CD8-positive, alpha-beta memory T cell (primary cell): ENCODE data around the gene TRPM4. TPM values are rescaled to one million over a fixed set of nuclear protein-coding genes. Genes with fewer than 3 reads are reported as not detected.

ENCODE experiments used
- CTCF ChIA-PET: fragments of 350-600 bp; sonication (Branson Sonifier 250); formaldehyde crosslinking; loops from one replicate; lab custom pipeline; 2021; ENCODE audit warnings: antibody characterized with exemption; lab: Charles Lee
- POLR2A ChIA-PET: fragments of 350-600 bp; sonication (Branson Sonifier 250); formaldehyde crosslinking; loops from one replicate; lab custom pipeline; 2021; ENCODE audit warnings: antibody characterized with exemption; lab: Charles Lee
- DNase-seq, 5 donors: peaks; one replicate each; pipeline versions ENCODE4 v3.0.0 to v3.0.0-alpha.2; 2020 to 2022; ENCODE audit warnings: mixed read lengths in 1 of 5
- H3K27ac ChIP-seq: one replicate; pipeline ENCODE4 v1.7.0; 2013; ENCODE audit warnings: low read depth, mild to moderate bottlenecking, low read length, moderate library complexity
- H3K27me3 ChIP-seq: 2 replicates; pipeline ENCODE4 v1.7.0; 2013; ENCODE audit warnings: low read length, mild to moderate bottlenecking; ENCODE audit not compliant: insufficient read depth, poor library complexity, severe bottlenecking
- H3K36me3 ChIP-seq: 2 replicates; pipeline ENCODE4 v1.7.0; 2013; ENCODE audit warnings: mild to moderate bottlenecking, low read length, moderate library complexity; ENCODE audit not compliant: insufficient read depth
- H3K4me1 ChIP-seq: 2 replicates; pipeline ENCODE4 v1.7.0; 2013; ENCODE audit warnings: mild to moderate bottlenecking, low read length, moderate library complexity; ENCODE audit not compliant: insufficient read depth
- H3K4me3 ChIP-seq: 2 replicates; pipeline ENCODE4 v1.7.0; 2013; ENCODE audit warnings: mild to moderate bottlenecking, low read length
- H3K9me3 ChIP-seq: 2 replicates; pipeline ENCODE4 v1.7.0; 2013; ENCODE audit warnings: mild to moderate bottlenecking, low read length
- H3K27ac Mint-ChIP-seq, 8 donors: one replicate each; pipeline ENCODE4 v1.8.0; 2020 to 2021; ENCODE audit warnings: mixed read lengths in 8 of 8, mild to moderate bottlenecking in 6 of 8, inconsistent platforms in 3 of 8, moderate library complexity in 3 of 8
- H3K27me3 Mint-ChIP-seq, 2 donors: one replicate each; pipeline ENCODE4 v1.8.0; 2020 to 2021; ENCODE audit warnings: mixed read lengths in 2 of 2, mild to moderate bottlenecking in 1 of 2, moderate library complexity in 1 of 2
- H3K36me3 Mint-ChIP-seq, 3 donors: one replicate each; pipeline ENCODE4 v1.8.0; 2020 to 2021; ENCODE audit warnings: mixed read lengths in 3 of 3, inconsistent platforms in 1 of 3, mild to moderate bottlenecking in 1 of 3
- H3K4me1 Mint-ChIP-seq, 3 donors: one replicate each; pipeline ENCODE4 v1.8.0; 2020 to 2021; ENCODE audit warnings: mixed read lengths in 3 of 3, inconsistent platforms in 1 of 3, mild to moderate bottlenecking in 1 of 3
- H3K4me3 Mint-ChIP-seq, 7 donors: one replicate each; pipeline ENCODE4 v1.8.0; 2020 to 2021; ENCODE audit warnings: mixed read lengths in 7 of 7, mild to moderate bottlenecking in 6 of 7, moderate library complexity in 4 of 7, inconsistent platforms in 2 of 7
- H3K9me3 Mint-ChIP-seq, 5 donors: one replicate each; pipeline ENCODE4 v1.8.0; 2020 to 2022; ENCODE audit warnings: mixed read lengths in 5 of 5, mild to moderate bottlenecking in 3 of 5, moderate library complexity in 2 of 5, inconsistent platforms in 1 of 5
- polyA plus RNA-seq: library from polyadenylated mRNA; unstranded; fragments of 300-500 nt; fragmentation: Illumina TruSeq; gene quantifications from one replicate; pipeline ENCODE4 v1.2.3, GENCODE V29; 2021
- total RNA-seq, 2 experiments: library from RNA; stranded (reverse); gene quantifications; one replicate each; pipeline ENCODE4 v1.2.3, GENCODE V29; 2021

TRPM4 gene
- total and polyA plus RNA-seq, 3 experiments from 2014 or later, result not detected

DNA sequence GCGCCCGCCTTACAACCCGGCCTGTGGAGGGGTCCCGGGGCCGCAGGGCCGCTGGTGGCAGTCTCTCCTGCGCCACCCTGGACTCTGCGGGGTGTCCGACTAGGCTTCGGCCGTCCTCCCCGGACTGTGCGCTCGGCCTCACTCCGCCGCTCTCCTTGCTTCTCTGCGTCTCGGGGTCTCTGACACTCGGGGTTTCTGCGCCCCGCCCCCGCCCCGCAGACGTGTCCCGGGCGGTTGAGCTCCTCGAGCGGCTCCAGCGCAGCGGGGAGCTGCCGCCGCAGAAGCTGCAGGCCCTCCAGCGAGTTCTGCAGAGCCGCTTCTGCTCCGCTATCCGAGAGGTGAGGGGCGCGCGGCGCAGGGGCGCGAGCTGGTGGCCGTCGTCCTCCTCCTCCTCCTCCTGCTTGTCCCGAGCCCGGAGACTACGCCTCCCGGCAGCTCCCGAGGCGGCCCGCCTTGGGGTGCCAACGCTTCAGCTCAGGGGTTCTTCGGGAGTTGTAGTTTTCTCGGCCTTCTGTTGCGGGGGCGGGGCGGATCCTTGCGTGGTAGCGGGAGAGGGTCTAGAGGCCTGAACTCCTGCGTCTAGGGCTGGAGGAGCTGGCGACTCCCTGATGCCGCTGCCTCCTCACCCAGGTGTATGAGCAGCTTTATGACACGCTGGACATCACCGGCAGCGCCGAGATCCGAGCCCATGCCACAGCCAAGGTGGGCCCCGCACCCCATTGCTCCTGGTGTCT, 42.8 kb upstream of the TRPM4 start:
- Mint-ChIP-seq H3K4me3 (peak overlapping the region; percentile 78 to 88 (median 86)), H3K36me3 (peaks cover 0 to 3% (median 0%) of the 10 kb centered on the region in 3 donors), H3K9me3 (no peaks in the 10 kb centered on the region), H3K27ac (peak overlapping the region in 5 of 8 donors; percentile 47 to 87 (median 77)), H3K4me1 (peaks cover 34 to 48% (median 41%) of the 10 kb centered on the region in 3 donors), H3K27me3 (no peaks in the 10 kb centered on the region)
- no peaks in the 10 kb centered on the region for H3K36me3 ChIP-seq
- no peaks in the 10 kb centered on the region for H3K27me3 ChIP-seq
- peaks cover 18% of the 10 kb centered on the region for H3K4me1 ChIP-seq
- H3K9me3 ChIP-seq, result no peaks in the 10 kb centered on the region
- DNase-seq, result peak in 4 of 5 donors; percentile 14 to 60 (median 37)
- POLR2A ChIA-PET, result interaction anchor here (0.7 to 2.4 kb wide), 3 partner anchors 9 to 17 kb away, joined by 3 to 15 read pairs (median 3); no protein-coding TSS in a partner anchor
- peak overlapping the region; percentile 47 for H3K4me3 ChIP-seq
- H3K27ac ChIP-seq, result peak overlapping the region; percentile 47
- CTCF ChIA-PET, result interaction anchor here (1.0 to 3.5 kb wide), 12 partner anchors 9 to 143 kb away, joined by 3 to 19 read pairs (median 7); partner anchors contain the start of genes GYS1 and RUVBL2

DNA sequence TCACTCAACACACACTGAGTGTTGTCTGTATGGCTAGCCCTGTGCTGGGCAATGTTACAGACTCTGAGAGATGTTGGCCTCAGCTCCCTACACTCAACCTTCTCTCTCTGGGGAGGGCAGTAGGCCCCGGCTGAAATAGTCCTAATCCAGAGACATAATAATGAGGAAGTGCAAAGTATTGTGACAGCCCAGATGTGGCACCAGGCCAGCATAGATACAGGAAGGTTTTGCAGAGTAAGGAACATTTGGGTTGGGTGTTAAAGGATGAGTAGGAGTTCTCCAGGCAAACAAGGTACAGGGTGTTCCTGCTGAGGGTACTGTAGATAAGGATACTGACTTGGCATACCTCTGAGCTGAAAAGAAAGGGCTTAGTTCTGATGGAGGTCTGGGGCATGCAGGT, 41.0 kb upstream of the TRPM4 start:
- Histone ChIP-seq H3K4me1 (peaks cover 18% of the 10 kb centered on the region), H3K36me3 (no peaks in the 10 kb centered on the region), H3K27me3 (no peaks in the 10 kb centered on the region), H3K27ac (no peak overlapping the region), H3K4me3 (no peak overlapping the region), H3K9me3 (no peaks in the 10 kb centered on the region)
- no peaks in the 10 kb centered on the region for H3K27me3 Mint-ChIP-seq
- peaks cover 0 to 3% (median 0%) of the 10 kb centered on the region in 3 donors for H3K36me3 Mint-ChIP-seq
- POLR2A ChIA-PET, result interaction anchor here (0.8 kb wide), 1 partner anchor 12 kb away, joined by 3 read pairs; no protein-coding TSS in a partner anchor
- CTCF ChIA-PET, result interaction anchor here (1.2 kb wide), 1 partner anchor 19 kb away, joined by 6 read pairs; no protein-coding TSS in a partner anchor
- H3K27ac Mint-ChIP-seq, result peak overlapping the region in 6 of 8 donors; percentile 28 to 87 (median 47)
- H3K4me1 Mint-ChIP-seq, result peaks cover 41 to 57% (median 49%) of the 10 kb centered on the region in 3 donors
- no peak for DNase-seq
- peak overlapping the region; percentile 46 to 89 (median 73) for H3K4me3 Mint-ChIP-seq
- no peaks in the 10 kb centered on the region for H3K9me3 Mint-ChIP-seq

DNA sequence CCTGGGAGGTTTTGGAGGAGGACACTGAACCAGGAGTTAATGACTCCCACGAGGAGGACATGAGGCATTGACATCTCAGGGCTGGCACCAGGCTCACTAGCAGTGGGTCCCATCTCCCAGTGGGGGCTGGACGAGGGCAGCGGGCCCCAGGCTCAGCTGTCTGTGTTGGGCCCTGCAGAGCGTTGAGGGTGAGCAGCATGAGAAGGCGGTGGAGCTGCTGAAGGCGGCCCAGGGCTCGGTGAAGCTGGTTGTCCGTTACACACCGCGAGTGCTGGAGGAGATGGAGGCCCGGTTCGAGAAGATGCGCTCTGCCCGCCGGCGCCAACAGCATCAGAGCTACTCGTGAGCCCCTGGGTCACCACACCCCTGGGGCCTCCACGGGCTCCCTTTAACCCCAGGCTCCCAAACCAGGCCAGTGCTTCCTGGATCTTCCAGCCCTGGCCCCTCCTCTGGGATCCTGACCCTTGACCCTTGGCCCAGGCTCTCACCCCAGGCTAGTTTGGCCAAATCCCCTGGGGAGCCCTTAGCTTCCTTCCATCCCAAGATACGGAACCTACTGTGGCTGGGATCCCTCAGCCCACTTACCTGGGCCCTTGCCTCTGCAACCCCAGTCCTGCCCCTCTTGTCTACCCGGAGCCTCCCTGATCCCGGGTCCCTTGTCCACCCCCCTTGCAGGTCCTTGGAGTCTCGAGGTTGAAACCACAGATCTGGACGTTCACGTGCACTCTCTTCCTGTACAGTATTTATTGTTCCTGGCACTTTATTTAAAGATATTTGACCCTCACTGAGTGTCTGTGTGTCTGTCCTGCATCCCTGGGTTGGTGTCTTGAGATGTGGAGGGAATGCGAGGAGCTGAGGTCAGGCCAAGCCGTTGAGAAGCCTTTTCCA, 39.7 kb upstream of the TRPM4 start:
- ChIA-PET CTCF (interaction anchor here (0.8 to 1.8 kb wide), 3 partner anchors 12 to 125 kb away, joined by 3 to 6 read pairs (median 5); partner anchors contain the start of genes GYS1 and RUVBL2), POLR2A (interaction anchor here (0.6 kb wide), 1 partner anchor 7 kb away, joined by 3 read pairs; no protein-coding TSS in a partner anchor)
- no peak for DNase-seq
- H3K4me1 ChIP-seq, result peaks cover 18% of the 10 kb centered on the region
- Mint-ChIP-seq H3K27ac (peak overlapping the region; percentile 87 to 96 (median 90)), H3K4me3 (peak overlapping the region; percentile 84 to 93 (median 87)), H3K27me3 (no peaks in the 10 kb centered on the region), H3K9me3 (no peaks in the 10 kb centered on the region), H3K4me1 (peaks cover 41 to 54% (median 49%) of the 10 kb centered on the region in 3 donors), H3K36me3 (peaks cover 0 to 3% (median 0%) of the 10 kb centered on the region in 3 donors)
- H3K27ac ChIP-seq, result peak overlapping the region; percentile 93
- H3K4me3 ChIP-seq, result peak overlapping the region; percentile 78
- H3K9me3 ChIP-seq, result no peaks in the 10 kb centered on the region
- no peaks in the 10 kb centered on the region for H3K36me3 ChIP-seq
- no peaks in the 10 kb centered on the region for H3K27me3 ChIP-seq

DNA sequence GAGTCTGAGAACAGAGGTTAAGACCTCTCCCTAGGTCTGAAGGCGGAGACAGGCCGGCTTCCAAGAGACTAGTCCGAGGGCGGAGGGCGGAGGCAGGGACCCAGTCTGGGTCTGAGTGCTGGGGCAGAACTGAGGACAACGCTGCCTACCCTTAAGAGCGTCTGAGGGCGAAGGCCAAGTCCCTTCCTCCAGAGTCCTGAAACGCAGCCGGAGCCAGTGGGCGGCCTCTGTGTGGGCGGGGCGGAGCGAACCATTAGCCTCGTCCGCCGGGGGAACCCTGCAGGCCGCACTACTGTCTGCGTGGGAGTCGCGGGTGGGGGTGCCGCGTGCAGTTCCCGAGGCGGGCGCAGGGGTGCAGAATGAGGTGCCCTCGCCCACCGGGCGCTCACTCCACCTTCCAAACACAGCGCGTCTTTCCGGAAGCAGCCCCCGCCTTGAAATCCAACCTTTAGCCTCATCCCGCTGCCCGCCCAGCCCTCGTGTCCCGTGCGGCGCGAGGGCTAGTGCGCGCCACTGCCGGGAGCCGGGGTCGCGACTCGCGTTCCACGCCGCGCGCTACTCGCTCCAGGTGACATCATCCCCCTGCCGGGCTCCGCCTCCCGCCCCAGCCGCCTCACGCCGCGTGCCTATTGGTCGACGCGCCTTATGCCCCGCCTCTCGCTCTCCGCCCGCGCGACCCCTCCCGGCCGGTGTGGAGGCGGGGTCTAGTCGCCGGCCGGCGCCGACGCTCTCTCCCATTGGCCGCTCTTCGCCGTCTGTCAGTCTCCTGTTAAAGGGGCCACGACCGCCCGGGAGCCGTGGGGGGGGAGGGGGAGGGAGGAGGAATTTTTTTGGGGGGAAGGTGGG, 38.8 kb upstream of the TRPM4 start, which contains the start of gene C19orf73:
Gene C19orf73 (minus strand): TSS at position 579 of the 846 bp plus-strand sequence. CDS start 121 bp downstream, at position 458.
- Histone ChIP-seq H3K27ac (peak within 1 kb of the TSS; percentile 93), H3K9me3 (no peaks in the 10 kb centered on the region), H3K36me3 (no peaks in the 10 kb centered on the region), H3K27me3 (no peaks in the 10 kb centered on the region), H3K4me1 (peaks cover 15% of the 10 kb centered on the region), H3K4me3 (peak within 1 kb of the TSS; percentile 78)
- ChIA-PET POLR2A (no interaction called here), CTCF (interaction anchor here (1.0 to 1.8 kb wide), 3 partner anchors 9 to 125 kb away, joined by 3 to 5 read pairs (median 3); partner anchors contain the start of genes GYS1 and RUVBL2)
- no peaks in the 10 kb centered on the region for H3K27me3 Mint-ChIP-seq
- DNase-seq, result peak; percentile 93 to 97 (median 97)
- peaks cover 0 to 3% (median 0%) of the 10 kb centered on the region in 3 donors for H3K36me3 Mint-ChIP-seq
- H3K9me3 Mint-ChIP-seq, result no peaks in the 10 kb centered on the region
- peaks cover 35 to 46% (median 41%) of the 10 kb centered on the region in 3 donors for H3K4me1 Mint-ChIP-seq
- peak within 1 kb of the TSS; percentile 87 to 96 (median 90) for H3K27ac Mint-ChIP-seq
- H3K4me3 Mint-ChIP-seq, result peak within 1 kb of the TSS; percentile 84 to 93 (median 87)

DNA sequence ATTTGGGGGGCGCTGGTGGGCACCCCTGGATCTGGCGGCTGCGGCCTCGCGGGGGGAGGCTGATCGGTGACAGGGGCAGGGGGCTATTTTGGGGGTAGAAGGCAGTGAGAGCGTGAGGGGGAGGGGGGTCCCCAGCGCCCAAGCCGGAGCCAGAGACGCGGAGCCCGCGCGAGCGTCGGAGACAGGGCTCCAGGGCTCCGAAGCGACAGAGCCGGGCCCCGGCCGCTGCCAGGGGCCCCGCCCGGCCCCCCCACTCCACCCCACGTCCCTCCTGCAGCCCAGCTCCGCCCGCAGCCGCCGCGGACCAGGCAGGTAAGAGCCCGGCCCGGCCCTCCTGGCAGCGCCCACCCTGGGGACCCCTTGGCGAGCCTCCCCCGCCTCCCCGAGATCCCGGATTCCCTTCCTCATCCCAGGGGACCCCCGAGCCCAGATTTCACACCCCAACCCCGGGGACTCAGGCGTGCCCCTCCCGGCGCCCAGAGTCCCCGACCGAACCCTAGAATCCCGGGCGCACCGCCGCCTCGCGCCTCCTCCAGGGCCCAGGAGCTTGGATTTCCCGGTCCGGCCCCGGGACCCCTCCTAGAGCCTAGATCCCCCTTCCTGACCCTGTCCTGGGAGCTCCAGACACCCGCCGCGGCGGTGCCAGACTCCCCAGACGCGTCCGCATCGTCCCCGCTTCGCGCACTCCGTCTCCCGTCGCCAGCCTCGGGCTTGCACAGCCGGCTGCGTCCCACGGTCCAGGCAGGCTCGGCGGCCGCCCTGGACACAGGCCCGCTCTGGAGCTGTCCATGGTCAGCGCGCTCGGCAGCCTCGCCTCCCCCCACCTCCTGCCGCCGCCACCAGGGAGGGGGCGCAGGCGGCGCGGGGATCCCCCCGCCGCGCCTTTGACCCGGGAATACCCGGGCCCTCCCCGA, 37.9 kb upstream of the TRPM4 start, which contains the start of gene PPFIA3:
Gene PPFIA3 (plus strand): TSS at position 134 of the 914 bp plus-strand sequence. CDS start 8,330 bp downstream, outside the sequence.
- H3K36me3 Mint-ChIP-seq, result peaks cover 0 to 3% (median 0%) of the 10 kb centered on the region in 3 donors
- H3K4me1 ChIP-seq, result peaks cover 13% of the 10 kb centered on the region
- H3K9me3 ChIP-seq, result no peaks in the 10 kb centered on the region
- peak within 1 kb of the TSS; percentile 84 to 93 (median 87) for H3K4me3 Mint-ChIP-seq
- H3K4me1 Mint-ChIP-seq, result peaks cover 32 to 43% (median 38%) of the 10 kb centered on the region in 3 donors
- no peaks in the 10 kb centered on the region for H3K27me3 ChIP-seq
- peak within 1 kb of the TSS; percentile 93 for H3K27ac ChIP-seq
- no peaks in the 10 kb centered on the region for H3K27me3 Mint-ChIP-seq
- peak in 4 of 5 donors; percentile 16 to 60 (median 18) for DNase-seq
- peak within 1 kb of the TSS; percentile 87 to 96 (median 90) for H3K27ac Mint-ChIP-seq
- POLR2A ChIA-PET, result interaction anchor here (0.9 kb wide), 1 partner anchor 126 kb away, joined by 3 read pairs; the partner anchor contains the start of gene RUVBL2
- H3K4me3 ChIP-seq, result peak within 1 kb of the TSS; percentile 78
- no peaks in the 10 kb centered on the region for H3K36me3 ChIP-seq
- H3K9me3 Mint-ChIP-seq, result no peaks in the 10 kb centered on the region
- CTCF ChIA-PET, result interaction anchor here (1.0 to 2.3 kb wide), 3 partner anchors 8 to 22 kb away, joined by 3 to 5 read pairs (median 3); no protein-coding TSS in a partner anchor

DNA sequence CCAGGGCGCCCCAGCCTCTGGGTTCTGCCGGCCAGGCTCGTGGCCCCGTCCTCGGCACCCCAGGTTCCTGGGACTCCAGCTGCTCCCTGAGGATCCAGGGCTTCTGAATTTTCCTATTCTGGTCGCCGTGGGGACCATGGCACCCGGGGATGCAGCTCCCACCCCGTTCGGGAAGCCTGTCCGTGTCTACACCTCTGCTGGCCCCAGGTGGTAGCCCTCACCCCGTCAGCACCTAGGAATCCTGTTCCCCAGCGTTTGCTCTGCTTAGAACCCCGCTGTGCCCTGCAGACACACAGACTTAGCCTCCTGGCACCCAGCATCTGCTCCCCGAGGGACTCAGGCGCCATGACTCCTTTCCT, 37.3 kb upstream of the TRPM4 start:
- no peaks in the 10 kb centered on the region for H3K27me3 ChIP-seq
- H3K4me3 ChIP-seq, result no peak overlapping the region
- Mint-ChIP-seq H3K4me3 (peak overlapping the region; percentile 67 to 86 (median 75)), H3K4me1 (peaks cover 28 to 39% (median 35%) of the 10 kb centered on the region in 3 donors), H3K36me3 (peaks cover 0 to 3% (median 0%) of the 10 kb centered on the region in 3 donors), H3K9me3 (no peaks in the 10 kb centered on the region), H3K27ac (peak overlapping the region in 5 of 8 donors; percentile 4 to 83 (median 29)), H3K27me3 (no peaks in the 10 kb centered on the region)
- H3K36me3 ChIP-seq, result no peaks in the 10 kb centered on the region
- no peak for DNase-seq
- ChIA-PET POLR2A (interaction anchor here (0.9 kb wide), 1 partner anchor 127 kb away, joined by 3 read pairs; the partner anchor contains the start of gene RUVBL2), CTCF (interaction anchor here (1.3 to 2.3 kb wide), 2 partner anchors 8 to 14 kb away, joined by 3 to 5 read pairs; no protein-coding TSS in a partner anchor)
- H3K4me1 ChIP-seq, result peaks cover 9% of the 10 kb centered on the region
- H3K27ac ChIP-seq, result no peak overlapping the region
- H3K9me3 ChIP-seq, result no peaks in the 10 kb centered on the region
